HUES6 (cell line): ENCODE measurements around the gene ITGB2.

Source experiments
- H3K27ac ChIP-seq: 2 replicates; pipeline ENCODE4 v1.7.0; 2013; ENCODE audit warnings: low read depth, mild to moderate bottlenecking, low read length, inconsistent platforms
- H3K27me3 ChIP-seq: 2 replicates; pipeline ENCODE4 v1.6.1; 2013; ENCODE audit warnings: low read length; ENCODE audit not compliant: control insufficient read depth, insufficient read depth
- H3K36me3 ChIP-seq: 2 replicates; pipeline ENCODE4 v1.6.1; 2013; ENCODE audit warnings: low read length; ENCODE audit not compliant: control insufficient read depth, insufficient read depth
- H3K4me1 ChIP-seq: 2 replicates; pipeline ENCODE4 v1.6.1; 2013; ENCODE audit warnings: low read length; ENCODE audit not compliant: control insufficient read depth, insufficient read depth
- H3K4me3 ChIP-seq: 2 replicates; pipeline ENCODE4 v1.5.1; 2013; ENCODE audit warnings: low read depth, low read length
- H3K9ac ChIP-seq: one replicate; pipeline ENCODE4 v1.6.1; 2013; ENCODE audit warnings: mild to moderate bottlenecking, low read length
- H3K9me3 ChIP-seq: 2 replicates; pipeline ENCODE4 v1.6.1; 2013; ENCODE audit warnings: low read depth, low read length; ENCODE audit not compliant: control insufficient read depth, insufficient read depth

Gene ITGB2

GRCh38 chr21:44874240-44874496 lies 46.5 kb downstream of the ITGB2 start:
- Histone ChIP-seq H3K4me1 (peaks cover 40% of the 10 kb centered on the region), H3K9ac (peak overlapping the region; percentile 72), H3K27ac (no peak overlapping the region)

GRCh38 chr21:44873356-44874239 lies 47.1 kb downstream of the ITGB2 start, which contains the start of gene PTTG1IP:
Gene PTTG1IP (minus strand): TSS chr21:44873690. CDS start chr21:44873616, 74 bp downstream.
- H3K9me3 ChIP-seq = no peaks in the 10 kb centered on the region
- H3K9ac ChIP-seq = peak within 1 kb of the TSS; percentile 75
- peak within 1 kb of the TSS; percentile 72; the same call in 1 of the 2 replicates for H3K27ac ChIP-seq
- H3K36me3 ChIP-seq = no peaks in the 10 kb centered on the region
- peak within 1 kb of the TSS; percentile 77 for H3K4me3 ChIP-seq
- peaks cover 14% of the 10 kb centered on the region for H3K27me3 ChIP-seq
- H3K4me1 ChIP-seq = peaks cover 46% of the 10 kb centered on the region

More at GRCh38 chr21:44874240-44874496, 46.5 kb downstream of the ITGB2 start:
- Histone ChIP-seq H3K27me3 (peaks cover 14% of the 10 kb centered on the region), H3K36me3 (no peaks in the 10 kb centered on the region), H3K9me3 (no peaks in the 10 kb centered on the region), H3K4me3 (peak overlapping the region; percentile 77)

GRCh38 chr21:44872649-44873355 lies 47.9 kb downstream of the ITGB2 start:
- Histone ChIP-seq H3K9ac (peak overlapping the region; percentile 75), H3K27me3 (peaks cover 14% of the 10 kb centered on the region), H3K9me3 (no peaks in the 10 kb centered on the region), H3K27ac (peak overlapping the region; percentile 72; the same call in 1 of the 2 replicates), H3K4me3 (peak overlapping the region; percentile 77), H3K4me1 (peaks cover 54% of the 10 kb centered on the region), H3K36me3 (no peaks in the 10 kb centered on the region)

- Histone ChIP-seq H3K27me3 (peaks cover 14% of the 10 kb centered on the region), H3K4me3 (peak overlapping the region; percentile 77), H3K4me1 (peaks cover 59% of the 10 kb centered on the region), H3K9ac (peak overlapping the region; percentile 75), H3K27ac (peak overlapping the region; percentile 72; the same call in 1 of the 2 replicates), H3K36me3 (0 out of 2 replicates have a peak, but pooled peaks cover 4% of the 10 kb centered on the region), H3K9me3 (no peaks in the 10 kb centered on the region)
Measured at GRCh38 chr21:44872323-44872648, 48.4 kb downstream of the ITGB2 start.

GRCh38 chr21:44871576-44872269 lies 49.0 kb downstream of the ITGB2 start:
- Histone ChIP-seq H3K27ac (no peak overlapping the region; the same call in 1 of the 2 replicates), H3K4me1 (peaks cover 65% of the 10 kb centered on the region), H3K4me3 (peak overlapping the region; percentile 77), H3K9me3 (no peaks in the 10 kb centered on the region), H3K9ac (peak overlapping the region; percentile 75), H3K36me3 (0 out of 2 replicates have a peak, but pooled peaks cover 6% of the 10 kb centered on the region), H3K27me3 (peaks cover 14% of the 10 kb centered on the region)

GRCh38 chr21:44870748-44871495 lies 49.8 kb downstream of the ITGB2 start:
- H3K9ac ChIP-seq = peak overlapping the region; percentile 75
- peaks cover 73% of the 10 kb centered on the region for H3K4me1 ChIP-seq
- H3K36me3 ChIP-seq = peaks cover 8% of the 10 kb centered on the region
- peak overlapping the region; percentile 77; the same call in 1 of the 2 replicates for H3K4me3 ChIP-seq
- peak overlapping the region; percentile 65; the same call in 1 of the 2 replicates for H3K27ac ChIP-seq
- peaks cover 14% of the 10 kb centered on the region for H3K27me3 ChIP-seq
- H3K9me3 ChIP-seq = no peaks in the 10 kb centered on the region

- H3K9me3 ChIP-seq = no peaks in the 10 kb centered on the region
- peaks cover 16% of the 10 kb centered on the region for H3K36me3 ChIP-seq
- peaks cover 9% of the 10 kb centered on the region for H3K27me3 ChIP-seq
- peaks cover 68% of the 10 kb centered on the region for H3K4me1 ChIP-seq
- H3K9ac ChIP-seq = peak overlapping the region; percentile 75
- H3K4me3 ChIP-seq = peak overlapping the region; percentile 77; the same call in 1 of the 2 replicates
- peak overlapping the region; percentile 65; the same call in 1 of the 2 replicates for H3K27ac ChIP-seq
Measured at GRCh38 chr21:44869781-44870747, 50.6 kb downstream of the ITGB2 start.

- H3K27ac ChIP-seq = no peak overlapping the region
- no peak overlapping the region for H3K9ac ChIP-seq
- H3K9me3 ChIP-seq = no peaks in the 10 kb centered on the region
- H3K36me3 ChIP-seq = peaks cover 30% of the 10 kb centered on the region
- H3K4me1 ChIP-seq = peaks cover 63% of the 10 kb centered on the region
- no peak overlapping the region for H3K4me3 ChIP-seq
- H3K27me3 ChIP-seq = no peaks in the 10 kb centered on the region
Measured at GRCh38 chr21:44868707-44869106, 52.0 kb downstream of the ITGB2 start.

GRCh38 chr21:44867999-44868700 lies 52.5 kb downstream of the ITGB2 start:
- Histone ChIP-seq H3K4me3 (no peak overlapping the region), H3K36me3 (peaks cover 36% of the 10 kb centered on the region), H3K27me3 (no peaks in the 10 kb centered on the region), H3K9ac (no peak overlapping the region), H3K4me1 (peaks cover 63% of the 10 kb centered on the region), H3K9me3 (no peaks in the 10 kb centered on the region), H3K27ac (no peak overlapping the region)
